SKM-1 (cell line): ENCODE measurements around the gene SYNGR2.
A peak's percentile ranks its signal among the peaks of the same experiment; 100 is the strongest.
"Not testable (repeated sequence)": the region's sequence is repeated elsewhere in the genome, so short reads cannot be mapped to it uniquely, and the experiment has no call there.

Experiments
- DNase-seq: peaks from one replicate; lab custom pipeline; 2025; ENCODE audit not compliant: unreplicated experiment; lab: John Stamatoyannopoulos, UW

The SYNGR2 gene

DNA sequence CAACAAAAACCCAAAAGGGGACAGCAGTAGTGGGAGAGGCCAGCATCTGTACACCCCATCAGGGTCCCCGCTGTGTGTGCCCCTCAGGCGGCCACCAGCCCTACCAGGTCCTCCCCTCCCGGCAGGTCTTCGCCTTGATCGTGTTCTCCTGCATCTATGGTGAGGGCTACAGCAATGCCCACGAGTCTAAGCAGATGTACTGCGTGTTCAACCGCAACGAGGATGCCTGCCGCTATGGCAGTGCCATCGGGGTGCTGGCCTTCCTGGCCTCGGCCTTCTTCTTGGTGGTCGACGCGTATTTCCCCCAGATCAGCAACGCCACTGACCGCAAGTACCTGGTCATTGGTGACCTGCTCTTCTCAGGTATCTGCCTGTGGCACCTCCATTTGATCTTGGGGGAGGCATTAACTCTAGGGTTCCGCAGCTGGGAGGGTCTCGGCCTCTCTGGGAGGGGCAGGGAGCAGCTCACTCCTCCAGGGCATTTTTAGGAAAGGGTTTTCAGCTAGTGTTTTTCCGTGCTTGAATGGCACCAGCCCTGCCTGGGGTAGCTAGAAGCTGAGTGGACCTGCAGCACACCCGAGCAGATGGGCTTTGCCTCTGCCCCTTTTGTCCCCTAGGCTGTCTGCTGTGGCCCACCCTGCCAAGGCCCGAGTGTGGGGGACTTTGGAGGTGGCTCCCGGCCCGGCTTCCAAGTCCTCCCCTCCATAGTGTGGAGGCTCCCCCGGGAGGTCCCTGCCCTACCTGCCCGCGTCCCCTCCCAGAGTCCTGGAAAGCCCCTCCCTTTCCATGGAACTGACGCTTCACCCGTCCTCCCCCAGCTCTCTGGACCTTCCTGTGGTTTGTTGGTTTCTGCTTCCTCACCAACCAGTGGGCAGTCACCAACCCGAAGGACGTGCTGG is 2.6 kb downstream of the SYNGR2 start:
- DNase-seq, result no peak

GRCh38 chr17:78171591-78172248 is 3.3 kb downstream of the SYNGR2 start:
- DNase-seq, result not testable (repeated sequence)

- no peak for DNase-seq
Measured at GRCh38 chr17:78172249-78173051, 4.1 kb downstream of the SYNGR2 start.

- DNase-seq, result no peak
Measured at GRCh38 chr17:78173097-78173715, 4.8 kb downstream of the SYNGR2 start.

GRCh38 chr17:78174346-78174869 is 6.0 kb downstream of the SYNGR2 start:
- no peak for DNase-seq

DNA sequence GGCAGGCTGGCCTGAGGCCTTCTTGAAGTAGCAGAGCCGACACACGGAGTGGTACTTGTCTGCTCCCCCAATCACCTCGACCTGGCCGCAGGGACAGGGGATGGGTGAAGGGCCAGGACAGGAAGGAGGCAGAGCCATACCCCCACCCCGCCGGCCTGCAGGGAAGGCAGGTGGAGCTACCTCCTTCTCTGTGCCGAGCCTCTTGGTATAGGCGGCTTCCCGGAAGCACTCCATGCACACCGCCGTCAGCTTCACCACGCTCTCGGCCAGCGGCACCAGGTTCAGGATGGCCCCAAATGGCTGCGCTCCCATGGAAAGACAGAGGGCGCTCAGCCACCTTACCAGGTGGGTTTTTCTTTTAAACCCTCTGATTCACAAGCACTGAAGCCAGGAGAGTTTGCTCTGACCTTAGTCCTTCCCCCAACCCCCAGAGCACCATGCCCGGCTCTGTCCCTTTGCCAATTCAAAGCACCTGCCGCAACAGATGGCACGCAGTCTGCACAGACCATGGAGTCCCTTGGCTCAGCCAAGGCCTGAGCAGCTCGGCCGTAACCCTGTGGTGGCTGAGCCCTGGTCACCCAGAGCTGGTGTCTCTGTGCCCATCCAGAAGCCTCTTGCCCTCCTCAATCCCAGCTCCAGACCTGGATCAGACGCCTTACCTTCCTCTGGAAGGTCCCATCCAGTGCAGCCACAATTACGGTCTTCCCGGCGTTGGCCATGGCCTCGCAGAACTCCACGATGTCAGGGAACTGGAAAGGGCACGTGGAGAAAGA is 6.7 kb downstream of the SYNGR2 start:
- no peak for DNase-seq

DNA sequence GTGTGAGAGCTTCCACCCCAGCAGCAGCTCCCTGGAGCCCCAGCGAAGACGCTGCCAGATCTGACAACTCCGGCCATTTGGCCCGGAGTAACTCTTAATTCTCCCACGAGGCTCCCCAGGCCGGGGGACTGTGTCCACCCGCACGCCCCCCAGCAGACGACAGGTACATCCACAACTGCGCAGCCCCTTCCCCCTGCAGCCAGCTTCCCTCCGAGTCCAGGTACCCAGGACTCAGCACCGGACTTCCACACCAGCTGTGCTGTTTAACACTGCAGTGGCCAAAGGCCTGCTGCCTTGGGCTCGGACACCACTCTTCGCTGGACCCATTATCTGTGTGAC is 7.2 kb downstream of the SYNGR2 start:
- no peak for DNase-seq

DNA sequence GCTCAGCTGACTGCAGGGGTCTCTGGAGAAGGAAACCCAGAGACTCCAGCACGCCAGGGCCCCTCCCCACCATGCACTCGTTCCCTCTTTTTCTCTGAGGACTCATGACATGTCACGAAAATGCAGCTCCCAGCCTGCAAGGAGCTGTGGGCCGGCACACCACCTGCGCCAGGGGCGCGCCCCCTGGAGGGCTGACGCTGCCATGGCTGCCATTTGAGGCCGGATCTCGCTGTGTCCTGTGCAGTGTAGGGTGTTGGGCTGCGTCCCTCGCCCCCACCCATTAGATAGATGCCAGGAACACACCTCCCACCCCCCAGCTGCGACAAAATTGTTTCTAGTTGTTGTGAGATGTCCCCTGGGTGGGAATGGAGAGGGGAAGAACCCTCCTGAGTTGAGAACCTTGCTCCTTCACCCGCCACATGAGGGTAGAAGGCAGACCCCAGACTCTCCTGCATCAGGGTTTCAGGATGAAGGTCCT is 8.2 kb downstream of the SYNGR2 start:
- peak; percentile 24 for DNase-seq

- DNase-seq, result no peak
Measured at GRCh38 chr17:78179372-78179771, 11.0 kb downstream of the SYNGR2 start.

DNA sequence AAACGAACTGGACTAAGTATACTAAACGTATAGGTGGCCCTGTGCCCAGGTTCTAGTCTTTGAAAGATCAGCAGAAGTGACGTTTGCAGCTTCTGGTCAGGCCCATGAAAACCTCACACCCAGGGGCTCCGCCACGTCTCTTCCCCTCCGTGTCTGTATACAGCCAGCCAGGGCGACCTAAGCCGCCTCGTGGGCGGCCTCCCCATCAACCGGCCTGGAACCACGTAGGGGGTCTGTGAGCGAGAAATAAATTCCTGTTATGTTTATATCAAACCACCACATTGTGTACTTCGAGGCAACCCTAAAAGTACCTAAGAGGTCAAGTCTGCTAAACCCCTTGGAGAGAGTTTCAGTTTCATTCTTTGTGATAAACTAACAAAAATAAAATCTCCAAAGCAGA is 11.7 kb downstream of the SYNGR2 start:
- DNase-seq, result no peak

DNA sequence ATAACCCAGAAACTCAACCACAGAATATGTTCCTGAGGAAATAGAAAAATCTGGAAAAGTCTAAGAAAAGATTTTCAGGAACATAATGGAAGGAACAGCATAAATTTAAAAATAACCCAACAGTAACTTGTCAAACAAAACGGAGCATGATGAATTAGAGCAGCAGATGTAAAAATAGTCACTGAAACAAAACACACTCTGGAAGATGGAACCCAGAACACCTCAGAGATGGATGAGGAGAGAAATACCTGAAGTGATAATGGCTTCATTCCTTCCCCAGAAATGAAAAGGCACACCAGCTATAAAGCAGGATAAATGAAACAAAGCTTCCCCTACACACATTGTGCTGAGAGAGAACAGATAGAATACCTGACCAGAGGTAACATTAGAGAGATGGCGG is 12.1 kb downstream of the SYNGR2 start:
- no peak for DNase-seq

DNA sequence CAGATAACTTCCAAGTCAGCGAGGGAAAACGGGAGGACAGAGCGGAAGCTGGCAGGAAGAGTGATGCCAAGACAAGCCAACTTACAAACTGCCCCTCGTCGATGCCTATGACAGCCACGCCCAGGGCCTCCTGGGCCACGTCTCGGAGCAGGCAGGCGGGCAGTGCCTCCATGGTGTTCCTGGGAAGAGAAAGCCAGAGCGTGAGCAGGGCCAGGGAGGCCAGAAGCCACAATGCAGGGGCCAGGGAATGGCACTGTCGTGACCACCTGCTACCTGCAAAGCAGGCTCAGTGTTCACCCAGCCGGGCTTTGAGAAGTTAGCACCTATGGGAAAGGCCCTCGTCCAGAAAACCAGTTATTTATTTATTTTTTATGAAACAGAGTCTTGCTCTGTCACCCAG is 14.1 kb downstream of the SYNGR2 start:
- DNase-seq, result no peak

DNA sequence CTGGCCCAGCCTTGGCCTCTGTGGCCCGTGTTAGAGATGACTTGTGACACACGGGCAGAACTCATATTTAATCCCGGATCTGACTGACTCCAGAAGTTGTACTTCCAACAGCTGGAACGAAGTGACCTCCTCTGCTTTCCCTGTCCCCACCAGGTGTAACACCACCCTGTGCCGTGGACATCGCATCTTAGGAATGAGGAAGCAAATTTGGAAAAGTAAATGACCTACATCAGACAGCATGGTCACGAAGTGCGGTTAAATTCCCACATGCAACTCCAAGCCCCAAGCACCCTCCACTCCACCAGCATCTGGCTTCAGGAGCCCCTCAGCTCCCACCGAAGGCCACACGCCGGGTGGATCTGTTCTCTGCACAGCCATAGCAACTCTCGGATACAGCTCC is 15.5 kb downstream of the SYNGR2 start:
- DNase-seq, result no peak

GRCh38 chr17:78184351-78184750 is 16.0 kb downstream of the SYNGR2 start:
- no peak for DNase-seq

GRCh38 chr17:78184868-78185267 is 16.5 kb downstream of the SYNGR2 start:
- DNase-seq, result no peak

- no peak for DNase-seq
Measured at GRCh38 chr17:78185981-78186691, 17.8 kb downstream of the SYNGR2 start.

- peak; percentile 88 for DNase-seq
Measured at GRCh38 chr17:78186692-78187595, 18.6 kb downstream of the SYNGR2 start, which contains the start of the genes AFMID and TK1. AFMID (plus strand) TSS chr17:78187362; CDS start chr17:78187371, 9 bp downstream. TK1 (minus strand) TSS chr17:78187052; CDS start chr17:78186994, 58 bp downstream.

- DNase-seq, result no peak
Measured at GRCh38 chr17:78196716-78197115, 28.3 kb downstream of the SYNGR2 start.
